Measurements from ENCODE around the gene RHBDD1. TPM values are rescaled to one million over a fixed set of nuclear protein-coding genes. Genes with fewer than 3 reads are reported as not detected.

The RHBDD1 gene
- total RNA-seq, 6 donors from 2014 or later = 2.6 to 40.2 (median 14.5) TPM

- Histone ChIP-seq H3K36me3 (peaks cover 0 to 3% (median 0%) of the 10 kb centered on the region in 4 donors), H3K27ac (no peak overlapping the region), H3K4me3 (no peak overlapping the region), H3K9me3 (no peaks in the 10 kb centered on the region), H3K4me1 (peaks cover 0 to 7% (median 0%) of the 10 kb centered on the region in 4 donors), H3K27me3 (no peaks in the 10 kb centered on the region)
- no peak for ATAC-seq (ENCODE audit: low FRiP score in 2 of 2)
- no peak for TF ChIP-seq POLR2A (IDR thresholded peaks at IDR 0.05)
- TF ChIP-seq POLR2AphosphoS5 (IDR thresholded peaks at IDR 0.05) = no peak
- no peak for TF ChIP-seq EP300 (IDR thresholded peaks at IDR 0.05)
- no peak for TF ChIP-seq CTCF (IDR thresholded peaks at IDR 0.05)
- no peak for DNase-seq
- 95 to 98% methylated on average over 2 of the region's 2 CpGs for WGBS, 2 donors
These were observed 59.7 kb downstream of the RHBDD1 start for GRCh38 chr2:226895579-226895978.

- Histone ChIP-seq H3K36me3 (peaks cover 0 to 3% (median 0%) of the 10 kb centered on the region in 4 donors), H3K27ac (no peak overlapping the region), H3K9me3 (no peaks in the 10 kb centered on the region), H3K27me3 (no peaks in the 10 kb centered on the region), H3K4me3 (no peak overlapping the region), H3K4me1 (peaks cover 0 to 7% (median 0%) of the 10 kb centered on the region in 4 donors)
- no peak for ATAC-seq (ENCODE audit: low FRiP score in 2 of 2)
- no peak for DNase-seq
- WGBS, 2 donors = 97% methylated on average over 4 of the region's 4 CpGs
- no peak for TF ChIP-seq POLR2AphosphoS5 (IDR thresholded peaks at IDR 0.05)
- TF ChIP-seq CTCF (IDR thresholded peaks at IDR 0.05) = no peak
- no peak for TF ChIP-seq EP300 (IDR thresholded peaks at IDR 0.05)
- TF ChIP-seq POLR2A (IDR thresholded peaks at IDR 0.05) = no peak
These were observed 62.3 kb downstream of the RHBDD1 start for GRCh38 chr2:226898121-226898520.

GRCh38 chr2:226898897-226899296, 63.0 kb downstream of the RHBDD1 start:
- Histone ChIP-seq H3K27ac (no peak overlapping the region), H3K36me3 (peaks cover 0 to 3% (median 0%) of the 10 kb centered on the region in 4 donors), H3K9me3 (no peaks in the 10 kb centered on the region), H3K4me3 (no peak overlapping the region), H3K4me1 (peaks cover 0 to 7% (median 0%) of the 10 kb centered on the region in 4 donors), H3K27me3 (no peaks in the 10 kb centered on the region)
- 76 to 83% methylated on average over 3 of the region's 3 CpGs for whole genome bisulfite sequencing, 2 donors
- TF ChIP-seq EP300 (IDR thresholded peaks at IDR 0.05) = no peak
- no peak for TF ChIP-seq POLR2AphosphoS5 (IDR thresholded peaks at IDR 0.05)
- no peak for TF ChIP-seq POLR2A (IDR thresholded peaks at IDR 0.05)
- TF ChIP-seq CTCF (IDR thresholded peaks at IDR 0.05) = no peak
- DNase-seq (no peak), ATAC-seq (ENCODE audit: low FRiP score in 2 of 2) (peak in 1 of 2 donors; percentile 32)

GRCh38 chr2:226902041-226902966, 66.5 kb downstream of the RHBDD1 start:
- Histone ChIP-seq H3K4me3 (no peak overlapping the region), H3K4me1 (peaks cover 0 to 7% (median 0%) of the 10 kb centered on the region in 4 donors), H3K36me3 (peaks cover 0 to 6% (median 0%) of the 10 kb centered on the region in 4 donors), H3K27me3 (no peaks in the 10 kb centered on the region), H3K9me3 (no peaks in the 10 kb centered on the region), H3K27ac (no peak overlapping the region)
- ATAC-seq (ENCODE audit: low FRiP score in 2 of 2) (no peak), DNase-seq (no peak)
- 85% methylated on average over 6 of the region's 6 CpGs for WGBS, 2 donors
- no peak for TF ChIP-seq EP300 (IDR thresholded peaks at IDR 0.05)
- no peak for TF ChIP-seq POLR2A (IDR thresholded peaks at IDR 0.05)
- no peak for TF ChIP-seq CTCF (IDR thresholded peaks at IDR 0.05)
- no peak for TF ChIP-seq POLR2AphosphoS5 (IDR thresholded peaks at IDR 0.05)
